Osteocyte (in vitro differentiated cells): ENCODE results near the gene ABCA13. TPM values are rescaled to one million over a fixed set of nuclear protein-coding genes. Genes with fewer than 3 reads are reported as not detected.

Experiments used
- DNase-seq: peaks from one replicate; pipeline ENCODE4 v3.0.0; 2021; ENCODE audit warnings: mixed read lengths; ENCODE audit not compliant: unreplicated experiment; ENCODE audit errors: extremely low spot score
- H3K27ac Mint-ChIP-seq: one replicate; pipeline ENCODE4 v1.8.0; 2021; ENCODE audit warnings: mild to moderate bottlenecking, mixed read lengths; ENCODE audit not compliant: unreplicated experiment
- H3K27me3 Mint-ChIP-seq: one replicate; pipeline ENCODE4 v1.8.0; 2021; ENCODE audit warnings: mixed read lengths; ENCODE audit not compliant: unreplicated experiment
- H3K36me3 Mint-ChIP-seq: one replicate; pipeline ENCODE4 v1.8.0; 2021; ENCODE audit warnings: mixed read lengths; ENCODE audit not compliant: unreplicated experiment
- H3K4me1 Mint-ChIP-seq: one replicate; pipeline ENCODE4 v1.8.0; 2021; ENCODE audit warnings: mixed read lengths; ENCODE audit not compliant: unreplicated experiment
- H3K4me3 Mint-ChIP-seq: one replicate; pipeline ENCODE4 v1.8.0; 2021; ENCODE audit warnings: mild to moderate bottlenecking, moderate library complexity, mixed read lengths; ENCODE audit not compliant: unreplicated experiment
- H3K9me3 Mint-ChIP-seq: one replicate; pipeline ENCODE4 v1.8.0; 2021; ENCODE audit warnings: mixed read lengths; ENCODE audit not compliant: unreplicated experiment
- CTCF ChIP-seq: fragments of 200-600 bp; sonication (generic); IDR thresholded peaks from 2 replicates; pipeline ENCODE4 v1.5.0; 2021; ENCODE audit warnings: antibody characterized with exemption, mild to moderate bottlenecking, moderate library complexity
- total RNA-seq: library from RNA; stranded (reverse); gene quantifications from 2 replicates; pipeline ENCODE4 v1.2.1, GENCODE V29; 2021

Gene ABCA13
- total RNA-seq, 1 donor from 2014 or later: 1.1 TPM

GRCh38 chr7:48505466-48505865 is 334.2 kb downstream of the ABCA13 start:
- H3K4me1 Mint-ChIP-seq: no peaks in the 10 kb centered on the region
- H3K36me3 Mint-ChIP-seq: no peaks in the 10 kb centered on the region
- TF ChIP-seq CTCF: no peak
- H3K27ac Mint-ChIP-seq: no peak overlapping the region
- DNase-seq: no peak
- no peaks in the 10 kb centered on the region for H3K9me3 Mint-ChIP-seq
- no peaks in the 10 kb centered on the region for H3K27me3 Mint-ChIP-seq
- no peak overlapping the region for H3K4me3 Mint-ChIP-seq

GRCh38 chr7:48506569-48506968 is 335.3 kb downstream of the ABCA13 start:
- H3K4me3 Mint-ChIP-seq: no peak overlapping the region
- no peak for TF ChIP-seq CTCF
- H3K36me3 Mint-ChIP-seq: no peaks in the 10 kb centered on the region
- no peaks in the 10 kb centered on the region for H3K9me3 Mint-ChIP-seq
- DNase-seq: no peak
- no peak overlapping the region for H3K27ac Mint-ChIP-seq
- no peaks in the 10 kb centered on the region for H3K4me1 Mint-ChIP-seq
- H3K27me3 Mint-ChIP-seq: no peaks in the 10 kb centered on the region

GRCh38 chr7:48511080-48511479 is 339.8 kb downstream of the ABCA13 start:
- H3K4me1 Mint-ChIP-seq: no peaks in the 10 kb centered on the region
- H3K4me3 Mint-ChIP-seq: no peak overlapping the region
- H3K27me3 Mint-ChIP-seq: peaks cover 6% of the 10 kb centered on the region
- TF ChIP-seq CTCF: no peak
- no peaks in the 10 kb centered on the region for H3K36me3 Mint-ChIP-seq
- H3K27ac Mint-ChIP-seq: no peak overlapping the region
- no peak for DNase-seq
- H3K9me3 Mint-ChIP-seq: no peaks in the 10 kb centered on the region

- no peak overlapping the region for H3K27ac Mint-ChIP-seq
- DNase-seq: no peak
- no peak overlapping the region for H3K4me3 Mint-ChIP-seq
- no peaks in the 10 kb centered on the region for H3K36me3 Mint-ChIP-seq
- no peaks in the 10 kb centered on the region for H3K9me3 Mint-ChIP-seq
- H3K27me3 Mint-ChIP-seq: peaks cover 6% of the 10 kb centered on the region
- no peak for TF ChIP-seq CTCF
- H3K4me1 Mint-ChIP-seq: no peaks in the 10 kb centered on the region
These were observed 341.6 kb downstream of the ABCA13 start for GRCh38 chr7:48512892-48513291.

- H3K27me3 Mint-ChIP-seq: peaks cover 6% of the 10 kb centered on the region
- no peak for DNase-seq
- no peaks in the 10 kb centered on the region for H3K36me3 Mint-ChIP-seq
- no peaks in the 10 kb centered on the region for H3K9me3 Mint-ChIP-seq
- no peak overlapping the region for H3K4me3 Mint-ChIP-seq
- no peak for TF ChIP-seq CTCF
- no peaks in the 10 kb centered on the region for H3K4me1 Mint-ChIP-seq
- no peak overlapping the region for H3K27ac Mint-ChIP-seq
These were observed 343.9 kb downstream of the ABCA13 start for GRCh38 chr7:48515171-48515570.
